ENCODE results near the gene MTARC2. TPM values are rescaled to one million over a fixed set of nuclear protein-coding genes. Genes with fewer than 3 reads are reported as not detected.

Gene MTARC2
- total RNA-seq, 1 donor from 2014 or later: not detected

DNA sequence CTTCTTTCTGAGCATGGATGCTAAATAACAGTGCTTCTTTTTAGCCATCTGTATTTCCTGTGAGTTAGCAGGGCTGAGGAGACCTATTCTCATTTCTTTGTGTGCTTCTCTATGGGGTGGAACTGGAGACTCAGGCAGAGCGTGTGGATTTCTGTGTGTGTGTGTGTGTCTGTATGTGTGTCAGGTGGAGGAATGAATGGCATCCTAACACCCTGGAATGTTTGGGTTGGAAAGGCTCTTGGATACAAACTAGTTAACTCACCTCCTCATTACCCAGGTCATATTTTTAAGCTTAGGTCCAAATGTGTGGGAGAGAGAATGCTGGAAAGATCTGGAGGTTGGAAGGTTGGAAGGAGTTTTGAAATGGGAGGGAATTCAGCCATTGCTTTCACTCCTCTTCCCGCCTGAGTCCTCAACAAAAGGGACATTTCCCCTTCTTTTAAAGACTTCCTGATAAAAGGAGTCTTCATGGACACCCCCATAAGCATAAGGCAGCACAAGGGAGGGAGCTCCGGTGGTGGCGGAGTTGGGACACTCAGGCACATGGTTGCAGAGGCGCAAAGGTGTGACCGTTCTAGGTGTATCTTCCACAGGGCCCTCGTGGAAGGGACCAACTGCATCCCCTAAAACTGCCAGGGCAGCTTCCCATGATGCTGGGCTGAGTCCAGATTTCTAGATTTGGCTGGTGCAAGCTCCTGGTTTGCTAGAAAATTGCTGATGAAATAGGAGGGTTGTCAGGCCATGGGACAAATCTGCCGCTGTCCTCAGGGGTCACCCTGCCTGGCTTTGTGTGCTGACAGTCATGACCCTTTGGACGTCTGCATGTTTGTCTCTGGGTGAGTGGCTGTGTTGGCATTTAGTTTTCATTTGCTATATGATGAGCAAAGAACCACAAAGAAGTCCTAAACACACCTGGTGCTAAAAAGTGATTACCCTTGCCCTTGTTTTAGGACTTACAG, 76.2 kb downstream of the MTARC2 start:
- intact Hi-C loops (cut with micrococcal nuclease): no loop called here

DNA sequence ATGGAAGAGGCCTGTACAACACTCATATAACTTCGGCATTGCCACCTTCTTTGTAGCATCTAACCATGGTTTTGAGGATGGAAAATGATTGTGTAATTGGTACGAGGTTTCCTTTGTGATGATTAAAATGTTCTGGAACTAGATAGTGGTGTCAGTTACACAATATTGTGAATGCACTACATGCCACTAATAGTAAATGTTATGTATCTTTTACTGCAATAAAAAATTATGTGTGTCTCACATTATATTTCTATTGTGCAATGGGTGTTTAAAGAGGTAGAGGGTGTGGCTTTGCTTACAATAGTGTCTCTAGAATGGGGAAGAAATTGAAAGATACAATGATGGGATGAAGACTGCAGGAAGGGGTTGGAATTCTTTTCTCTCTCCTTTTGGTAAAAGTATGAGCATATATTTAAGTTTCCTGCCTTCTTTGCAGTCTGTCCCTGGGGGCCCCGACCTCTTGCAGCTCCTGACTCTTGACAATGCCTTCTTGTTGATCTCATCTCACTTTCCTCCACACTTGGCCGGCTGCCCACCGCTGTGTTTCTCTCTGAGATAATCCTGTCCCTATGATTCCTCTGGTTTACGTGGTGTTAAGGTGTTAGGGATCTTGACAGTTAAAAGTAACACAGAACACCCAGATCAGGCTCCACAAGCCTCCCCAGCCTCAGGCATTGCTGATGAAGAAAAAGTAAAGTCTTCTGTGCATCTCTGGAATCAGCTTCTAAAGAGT, 77.9 kb downstream of the MTARC2 start:
- intact Hi-C loops (cut with micrococcal nuclease): no loop called here

DNA sequence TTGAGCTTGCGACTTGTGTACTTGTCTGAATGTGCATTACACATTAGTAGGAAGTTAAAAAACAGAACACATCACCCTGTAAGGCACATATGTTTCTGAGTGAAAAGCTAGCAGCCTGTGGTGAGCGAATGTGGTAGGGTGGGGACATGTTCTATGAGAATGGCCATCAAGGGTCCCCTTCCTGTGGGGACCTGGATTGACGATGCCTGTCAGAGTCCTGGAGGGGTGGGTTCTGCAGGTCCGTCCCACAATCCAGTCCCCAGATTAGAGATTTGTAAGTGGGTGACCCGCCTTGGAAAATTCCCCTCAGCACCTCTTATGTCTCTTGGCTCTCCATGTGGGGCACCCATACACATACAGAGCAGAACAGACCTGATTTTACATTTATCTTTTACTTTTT, 78.6 kb downstream of the MTARC2 start:
- intact Hi-C loops (cut with micrococcal nuclease): no loop called here

GRCh38 chr1:220827445-220828178, 79.5 kb downstream of the MTARC2 start:
- intact Hi-C loops (cut with micrococcal nuclease): no loop called here

GRCh38 chr1:220828179-220828490, 80.0 kb downstream of the MTARC2 start:
- intact Hi-C loops (cut with micrococcal nuclease): no loop called here

DNA sequence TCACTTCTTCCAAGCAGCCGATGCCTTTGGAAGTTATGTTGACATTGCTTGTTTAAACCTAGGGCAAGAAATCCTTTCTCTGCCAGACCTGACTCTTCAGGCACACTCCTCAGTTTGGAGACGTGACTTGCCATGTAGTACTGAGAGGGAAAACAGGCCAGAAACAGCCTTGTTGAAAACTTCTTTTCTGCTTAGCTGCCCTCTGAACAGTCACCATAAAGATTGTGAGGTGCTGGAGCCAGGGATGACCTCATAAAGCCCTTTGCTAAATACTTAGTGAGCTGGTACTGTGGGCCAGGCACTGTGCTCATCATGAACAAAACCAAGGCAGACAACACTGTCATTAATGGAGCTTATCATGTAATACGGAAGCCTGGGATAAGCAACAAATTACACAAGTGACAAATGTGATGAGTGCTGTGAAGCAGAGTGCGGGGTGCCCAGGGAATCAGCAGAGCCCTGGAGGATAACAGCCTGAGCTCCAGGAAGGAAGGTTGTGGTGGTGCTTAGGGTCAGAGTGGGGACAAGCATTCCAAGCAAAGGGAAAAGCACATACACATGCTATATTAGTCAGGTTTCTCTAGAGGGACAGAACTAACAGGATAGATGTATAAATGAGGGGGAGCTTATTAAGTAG, 80.9 kb downstream of the MTARC2 start:
- intact Hi-C loops (cut with micrococcal nuclease): no loop called here

DNA sequence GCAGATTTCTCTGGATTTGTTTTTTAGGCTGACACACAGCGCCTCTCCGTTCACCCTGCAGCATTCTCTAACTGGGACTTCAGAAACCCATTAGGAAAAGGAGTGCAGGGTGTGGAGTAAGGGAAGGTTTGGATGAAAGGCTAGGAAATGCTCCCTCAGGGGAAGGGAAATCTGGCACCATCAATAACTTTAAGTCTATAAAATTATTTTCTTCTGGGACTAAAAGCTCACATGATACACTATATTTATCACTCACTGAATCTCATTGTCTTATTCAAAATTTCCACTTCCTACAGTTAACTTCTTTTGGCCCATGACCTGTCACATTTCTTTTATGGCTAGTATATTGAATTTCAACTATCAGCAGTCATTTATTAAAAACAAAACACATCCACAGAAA, 85.3 kb downstream of the MTARC2 start:
- intact Hi-C loops (cut with micrococcal nuclease): no loop called here

Other genes starting within 250 kb of the MTARC2 start
- gene MARK1, start 220.2 kb upstream of the MTARC2 start, total RNA-seq: not detected in 2 replicates
- gene C1orf115, start 58.0 kb upstream of the MTARC2 start, total RNA-seq: 0.32 and 0.37 TPM in 2 replicates
- gene MTARC1, start 38.6 kb downstream of the MTARC2 start, total RNA-seq: not detected in 2 replicates
- gene HLX, start 131.1 kb downstream of the MTARC2 start, total RNA-seq: 5.2 and 6.0 TPM in 2 replicates